CD4-positive, alpha-beta T cell treated with Interleukin-1 beta for 1 hour (primary cell): ENCODE measurements around the gene PDE2A.
"Not testable (repeated sequence)": the region's sequence is repeated elsewhere in the genome, so short reads cannot be mapped to it uniquely, and the experiment has no call there.

Experiments
- DNase-seq, 2 donors: peaks; one replicate each; pipeline ENCODE4 v3.0.0-alpha.2; 2020 to 2022

Gene PDE2A

GRCh38 chr11:72573855-72574445 lies 100.3 kb downstream of the PDE2A start:
- no peak for DNase-seq

DNA sequence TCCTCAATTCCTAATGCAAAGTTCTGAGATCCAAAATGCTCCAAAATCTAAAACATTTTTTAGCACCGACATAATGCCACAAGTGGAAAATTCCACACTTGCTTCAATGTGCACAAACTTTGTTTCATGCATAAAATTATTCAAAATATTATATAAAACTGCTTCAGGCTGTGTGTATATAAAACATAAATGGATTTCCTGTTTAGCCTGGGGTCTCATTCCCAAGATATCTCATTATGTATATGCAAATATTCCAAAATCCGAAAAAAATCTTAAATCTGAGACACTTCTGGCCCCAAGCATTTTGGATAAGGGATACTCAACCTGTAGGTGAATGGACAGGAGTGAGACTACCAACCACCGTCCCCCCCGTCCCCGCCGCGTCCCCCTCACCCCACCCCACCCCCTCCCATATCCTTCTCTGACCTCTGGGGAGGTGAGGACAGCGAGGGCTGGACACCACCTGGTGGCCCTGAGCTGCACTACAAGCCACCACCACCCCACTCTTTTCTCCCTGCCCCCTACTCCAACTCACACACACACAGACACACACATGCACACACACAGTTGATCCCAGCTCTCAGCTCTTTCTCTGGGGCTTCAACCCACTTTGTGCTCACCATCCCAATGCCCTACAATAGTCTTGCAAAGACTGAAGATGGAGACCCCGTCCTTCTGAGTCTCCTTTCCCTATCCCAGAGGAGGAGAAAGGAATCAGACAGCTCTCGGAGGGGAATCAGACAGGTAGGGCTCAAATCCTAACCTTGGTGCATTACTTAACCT lies 101.0 kb downstream of the PDE2A start:
- DNase-seq: peak; percentile 22 to 27

- DNase-seq: not testable (repeated sequence)
These were observed 101.7 kb downstream of the PDE2A start for GRCh38 chr11:72572540-72572939.

GRCh38 chr11:72570893-72571661 lies 103.1 kb downstream of the PDE2A start:
- no peak for DNase-seq

GRCh38 chr11:72569966-72570892 lies 104.0 kb downstream of the PDE2A start:
- peak in 1 of 2 donors; percentile 54 for DNase-seq

- no peak for DNase-seq
These were observed 105.4 kb downstream of the PDE2A start for GRCh38 chr11:72568861-72569260.

GRCh38 chr11:72562431-72562830 lies 111.8 kb downstream of the PDE2A start:
- no peak for DNase-seq

DNA sequence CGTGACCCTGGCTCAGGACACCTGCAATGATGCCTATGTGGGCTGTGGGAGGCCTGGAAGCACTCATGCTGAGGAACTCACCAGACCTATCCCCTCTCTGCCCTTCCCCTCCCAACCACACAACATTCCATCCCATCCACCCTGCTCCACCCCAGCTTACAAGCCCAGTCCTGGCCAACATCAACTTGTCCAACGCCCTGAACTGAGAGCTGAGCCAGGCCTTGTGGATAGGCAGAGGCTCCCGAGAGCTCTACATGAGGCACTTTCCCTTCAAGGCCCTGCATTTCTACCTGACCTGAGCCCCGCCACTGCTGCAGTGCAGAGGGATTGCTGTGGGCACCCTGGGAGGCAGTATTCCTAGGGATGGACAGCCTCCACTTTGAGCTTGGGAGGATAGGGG lies 112.4 kb downstream of the PDE2A start:
- DNase-seq: no peak

DNA sequence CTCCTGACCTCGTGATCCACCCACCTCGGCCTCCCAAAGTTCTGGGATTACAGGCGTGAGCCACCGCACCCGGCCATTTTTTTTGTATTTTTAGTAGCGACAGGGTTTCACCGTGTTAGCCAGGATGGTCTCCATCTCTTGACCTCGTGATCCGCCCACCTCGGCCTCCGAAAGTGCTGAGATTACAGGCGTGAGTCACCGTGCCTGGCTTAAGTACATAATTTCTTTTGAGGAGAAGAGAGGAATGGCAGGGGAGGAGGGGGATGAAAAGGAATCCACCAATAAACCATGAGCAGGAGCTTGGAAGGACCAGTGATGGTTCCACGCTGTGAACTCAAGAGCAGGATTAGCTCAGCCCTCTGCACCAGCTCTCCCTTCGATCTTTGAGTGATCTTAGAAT lies 113.4 kb downstream of the PDE2A start:
- not testable (repeated sequence) for DNase-seq

GRCh38 chr11:72556433-72556832 lies 117.8 kb downstream of the PDE2A start:
- no peak for DNase-seq

GRCh38 chr11:72555014-72555522 lies 119.2 kb downstream of the PDE2A start:
- not testable (repeated sequence) for DNase-seq

- DNase-seq: peak; percentile 30 to 42
These were observed 120.5 kb downstream of the PDE2A start for GRCh38 chr11:72553706-72554105.

DNA sequence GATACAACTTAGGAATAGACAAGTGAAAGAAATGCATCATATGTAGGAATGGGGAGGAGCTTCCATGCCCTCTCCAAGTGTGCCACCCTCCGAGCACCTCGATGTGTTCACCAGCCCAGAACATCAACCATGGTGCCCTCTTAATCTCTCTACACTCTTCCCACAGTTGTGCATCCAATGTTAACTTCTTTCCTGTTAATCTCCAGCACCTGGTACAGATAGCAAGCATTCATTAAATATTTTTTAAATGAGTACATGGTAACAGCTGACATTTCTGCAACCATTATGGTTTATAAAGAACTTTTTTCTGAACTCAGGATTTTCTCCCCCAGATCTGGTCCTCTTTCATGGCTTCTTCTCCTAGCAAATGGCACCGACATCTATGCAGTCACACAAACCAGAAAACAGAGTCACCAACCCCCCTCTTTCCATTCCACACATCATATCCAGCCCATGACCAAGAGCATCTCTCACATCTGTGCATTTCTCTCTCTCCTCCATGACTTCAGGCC lies 121.8 kb downstream of the PDE2A start:
- DNase-seq: no peak

GRCh38 chr11:72551571-72551970 lies 122.7 kb downstream of the PDE2A start:
- DNase-seq: no peak

GRCh38 chr11:72548463-72548862 lies 125.8 kb downstream of the PDE2A start:
- no peak for DNase-seq

- DNase-seq: no peak
These were observed 127.4 kb downstream of the PDE2A start for GRCh38 chr11:72546866-72547265.

DNA sequence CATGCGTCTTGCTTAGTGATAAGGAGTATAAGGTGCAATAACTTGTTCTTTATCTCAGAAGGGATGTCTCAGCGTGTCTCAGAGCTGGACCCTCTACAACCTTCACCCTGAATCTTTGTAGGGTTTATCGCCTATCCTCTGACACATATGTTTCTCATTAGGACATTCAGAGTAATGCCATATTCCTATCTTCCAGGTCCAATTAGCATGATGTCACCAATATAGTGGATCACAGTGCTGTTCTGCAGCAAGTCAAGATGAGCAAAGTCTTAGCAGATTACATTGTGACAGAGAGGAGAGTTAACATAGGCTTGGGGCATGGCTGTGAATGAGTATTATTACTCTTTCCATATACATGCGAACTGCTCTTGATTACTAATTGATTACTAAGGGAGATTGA lies 129.6 kb downstream of the PDE2A start:
- DNase-seq: no peak

GRCh38 chr11:72543849-72544542 lies 130.2 kb downstream of the PDE2A start:
- DNase-seq: no peak

DNA sequence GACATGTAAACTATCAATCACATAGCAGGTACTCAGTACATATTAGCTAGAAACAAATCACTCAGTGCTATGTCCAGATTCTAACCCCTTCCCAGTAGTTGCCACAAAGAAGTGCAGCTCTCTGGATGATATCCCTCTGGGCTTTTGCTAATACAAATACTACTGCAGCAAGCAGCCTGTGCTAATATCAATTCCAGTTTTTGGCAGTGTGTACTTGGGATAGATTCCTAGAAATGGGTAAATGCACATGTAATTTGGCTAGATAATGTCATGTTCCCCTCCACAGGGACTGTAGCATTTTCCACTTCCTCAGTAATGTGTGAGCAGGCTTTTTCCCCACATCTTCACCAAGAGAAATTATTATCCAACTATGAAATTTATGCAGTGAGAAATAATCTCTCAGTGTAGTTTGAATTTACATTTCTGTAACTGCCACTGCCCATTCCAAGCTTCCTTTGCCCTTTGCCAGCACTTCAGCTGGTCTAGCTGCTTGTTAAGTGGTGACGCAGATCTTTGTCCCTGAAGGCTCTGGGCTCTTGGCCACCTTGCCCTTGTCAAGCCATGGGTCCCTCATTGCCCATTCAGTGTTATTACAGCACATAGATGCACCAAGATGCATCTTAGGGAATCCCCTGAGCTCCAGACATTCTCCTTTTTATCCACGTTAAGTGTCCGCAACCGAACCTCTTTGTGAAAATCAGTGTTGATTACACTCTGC lies 132.8 kb downstream of the PDE2A start:
- no peak for DNase-seq

- DNase-seq: no peak
These were observed 137.2 kb downstream of the PDE2A start for GRCh38 chr11:72537051-72537450.

DNA sequence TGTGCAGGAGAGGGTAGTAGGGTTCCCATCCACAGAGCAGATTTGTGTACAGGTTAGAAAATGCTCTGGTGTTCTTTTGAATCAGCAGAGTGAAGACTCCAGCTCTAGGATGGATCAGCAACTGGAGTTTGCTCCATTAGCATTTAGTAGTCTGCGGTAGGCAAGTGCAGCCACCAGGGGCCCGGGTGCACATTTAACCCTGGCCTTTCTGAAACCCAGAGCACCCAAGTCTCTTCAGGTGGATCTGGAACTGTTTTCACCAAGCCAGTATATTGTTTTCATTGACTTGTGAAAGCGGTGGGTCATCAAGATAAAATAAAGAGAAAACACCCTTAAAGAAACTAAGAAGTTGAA lies 139.1 kb downstream of the PDE2A start:
- DNase-seq: no peak
